Stimulated activated CD4-positive, alpha-beta T cell treated with anti-CD3 and anti-CD28 coated beads, Interleukin-2, amount 100 ng/mL, for 24 hours (primary cell): ENCODE data around the gene ZFP36L1.
A peak's percentile ranks its signal among the peaks of the same experiment; 100 is the strongest.

Experiments used
- DNase-seq, 2 donors: peaks; one replicate each; pipeline ENCODE4 v3.0.0-alpha.2; 2020

Gene ZFP36L1

GRCh38 chr14:68816183-68816942 is 23.5 kb upstream of the ZFP36L1 start:
- DNase-seq, result peak; percentile 92 to 93

- no peak for DNase-seq
These were observed 22.7 kb upstream of the ZFP36L1 start for GRCh38 chr14:68815298-68816182.

DNA sequence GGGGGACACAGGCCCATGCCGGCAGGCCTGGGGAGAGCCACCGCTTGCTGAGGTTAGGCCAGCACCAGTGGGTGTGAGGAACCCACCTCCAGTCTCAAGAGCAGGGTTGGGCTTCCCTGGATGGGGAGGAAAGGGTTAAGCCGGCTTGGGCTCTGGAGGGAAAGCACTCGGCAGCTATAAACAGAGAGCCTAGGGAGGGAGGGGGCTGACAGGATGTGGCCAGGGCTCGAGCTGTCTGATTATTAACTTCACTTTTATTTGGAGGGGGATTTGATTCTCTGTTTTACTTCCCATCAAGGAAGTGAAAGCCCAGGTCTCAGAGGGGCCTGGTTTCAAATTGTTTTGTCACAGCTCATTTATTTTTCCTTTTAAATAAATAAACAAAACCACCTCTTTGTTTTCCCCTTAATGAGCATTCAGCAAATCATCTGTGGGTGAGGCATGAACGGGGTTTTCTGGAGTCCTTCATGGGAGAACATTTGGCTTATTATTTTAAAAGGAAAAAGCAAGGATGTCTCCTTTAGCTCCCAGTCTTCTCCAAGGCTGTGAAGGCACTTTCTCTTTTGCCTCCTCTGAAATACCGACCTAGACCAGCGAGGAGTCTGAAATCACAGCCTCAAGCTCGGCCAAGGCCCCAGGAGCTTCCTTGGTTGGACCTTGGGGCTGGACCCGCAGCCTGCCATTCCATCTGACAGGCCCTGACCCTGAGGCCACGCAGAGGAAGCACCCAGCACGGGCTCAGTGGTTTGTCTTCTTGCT is 21.9 kb upstream of the ZFP36L1 start:
- peak; percentile 57 to 62 for DNase-seq

DNA sequence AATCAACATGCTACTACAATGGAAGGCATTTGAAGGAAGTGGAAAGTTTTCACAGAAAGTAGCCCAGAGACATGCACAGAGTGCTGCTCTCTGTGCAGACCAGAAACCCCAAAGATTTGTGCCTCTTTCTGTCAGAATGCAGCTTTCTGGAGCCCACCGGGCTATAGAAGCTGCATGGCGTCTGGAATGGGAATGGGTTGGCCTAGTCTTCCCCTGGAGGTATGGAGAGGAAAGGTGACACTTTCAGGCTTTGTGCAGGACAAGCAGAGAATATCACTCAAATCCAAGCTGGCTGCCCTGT is 21.3 kb upstream of the ZFP36L1 start:
- no peak for DNase-seq

GRCh38 chr14:68813318-68813838 is 20.5 kb upstream of the ZFP36L1 start:
- no peak for DNase-seq

GRCh38 chr14:68811171-68811570 is 18.3 kb upstream of the ZFP36L1 start:
- DNase-seq, result no peak

DNA sequence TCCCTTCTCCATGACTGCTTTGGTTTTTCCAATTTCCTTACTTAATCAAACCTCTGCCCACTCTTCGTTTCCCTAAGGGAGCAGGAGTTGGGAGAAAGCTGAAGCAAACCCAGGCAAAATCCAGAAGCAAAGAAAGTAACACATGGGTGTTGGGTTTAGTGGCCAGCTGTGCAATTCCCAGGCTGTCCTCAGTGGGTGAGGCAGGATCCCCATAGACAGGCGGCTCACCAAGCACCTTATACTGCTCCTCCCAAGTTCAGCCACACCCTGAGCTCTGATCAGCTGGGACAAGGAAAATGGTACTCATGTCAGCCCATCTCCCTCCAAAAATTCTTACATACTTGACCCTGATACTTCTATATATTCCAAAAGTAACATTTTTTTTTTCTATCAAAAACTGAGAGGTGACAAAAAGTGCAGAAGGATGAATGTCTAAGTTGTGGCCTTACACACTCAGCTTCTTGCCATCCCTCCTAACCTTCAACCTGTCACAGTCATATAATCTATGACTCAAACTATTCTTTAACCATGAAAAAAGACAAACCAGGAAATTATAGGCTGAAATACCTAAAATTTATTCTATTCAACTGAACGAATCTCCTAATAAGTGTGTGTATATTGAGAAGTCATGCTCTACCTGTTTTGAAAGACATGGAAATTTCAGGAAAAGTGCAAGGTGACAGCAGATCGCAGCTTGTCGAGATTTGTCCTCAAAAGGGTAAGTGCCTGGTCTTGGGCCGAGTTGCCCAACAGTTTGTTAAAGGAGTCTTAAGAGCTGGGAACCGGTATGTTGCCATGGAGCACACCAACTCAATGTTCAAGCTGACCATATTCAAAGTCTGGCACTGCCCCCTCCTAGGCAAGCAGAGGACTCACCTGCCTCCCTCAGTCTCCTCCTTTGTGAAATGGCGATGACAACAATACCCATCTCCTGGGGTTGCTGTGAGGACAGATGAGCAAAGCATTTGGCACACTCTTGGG is 17.6 kb upstream of the ZFP36L1 start:
- no peak for DNase-seq

- DNase-seq, result no peak
These were observed 16.7 kb upstream of the ZFP36L1 start for GRCh38 chr14:68809524-68809923.

- no peak for DNase-seq
These were observed 16.0 kb upstream of the ZFP36L1 start for GRCh38 chr14:68808696-68809480.

GRCh38 chr14:68807987-68808386 is 15.1 kb upstream of the ZFP36L1 start:
- no peak for DNase-seq

GRCh38 chr14:68807148-68807600 is 14.3 kb upstream of the ZFP36L1 start:
- no peak for DNase-seq

DNA sequence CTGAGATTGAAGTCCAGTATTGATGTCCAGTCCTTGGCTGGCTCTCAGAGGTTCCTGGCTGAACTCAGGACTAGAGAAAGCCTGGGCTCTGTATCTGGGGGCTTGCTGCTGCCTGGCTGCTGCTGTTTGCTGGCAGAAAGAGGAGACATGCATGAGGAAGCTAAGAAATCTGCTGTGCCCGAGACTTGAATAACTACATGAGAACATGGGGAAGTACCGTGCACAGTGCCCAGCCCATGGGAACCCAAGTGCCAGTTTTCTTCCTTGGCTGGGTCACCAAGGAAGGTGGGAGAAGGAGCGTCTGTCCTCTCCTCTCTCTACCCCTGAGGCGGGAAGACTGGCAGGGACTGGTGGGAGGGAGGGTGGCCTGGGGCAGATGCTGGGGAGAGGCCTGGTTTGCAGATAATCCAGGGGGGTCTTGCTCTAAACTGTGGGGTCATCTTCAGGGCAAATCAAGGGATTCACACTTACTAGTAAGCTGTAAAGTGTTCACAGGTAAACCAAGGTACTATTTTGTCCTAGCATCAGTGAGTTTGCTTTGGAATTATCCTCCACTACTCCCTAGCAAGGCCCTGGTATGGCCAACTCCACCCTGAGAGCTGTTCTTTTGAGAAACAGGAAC is 13.8 kb upstream of the ZFP36L1 start:
- no peak for DNase-seq

- no peak for DNase-seq
These were observed 12.5 kb upstream of the ZFP36L1 start for GRCh38 chr14:68805414-68805813.

DNA sequence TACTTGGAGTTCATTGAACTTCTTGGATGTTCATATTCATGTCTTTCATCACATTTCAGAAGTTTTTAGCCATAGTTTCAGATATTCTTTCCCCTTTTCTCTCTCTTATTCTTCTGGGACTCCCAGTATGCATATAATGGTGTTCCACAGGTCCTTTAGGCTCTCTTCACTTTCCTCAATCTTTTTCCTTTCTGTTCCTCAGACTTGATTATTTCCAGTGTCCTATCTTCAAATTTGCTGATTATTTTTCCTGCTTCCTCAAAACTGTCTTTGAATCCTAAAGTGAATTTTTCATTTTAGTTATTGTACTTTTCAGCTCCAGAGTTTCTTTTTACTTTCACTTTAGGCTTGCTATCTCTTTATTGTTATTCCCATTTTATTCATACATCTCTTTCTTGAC is 8.8 kb upstream of the ZFP36L1 start:
- no peak for DNase-seq

- no peak for DNase-seq
These were observed 8.1 kb upstream of the ZFP36L1 start for GRCh38 chr14:68800953-68801352.

- DNase-seq, result no peak
These were observed 7.5 kb upstream of the ZFP36L1 start for GRCh38 chr14:68800390-68800789.

DNA sequence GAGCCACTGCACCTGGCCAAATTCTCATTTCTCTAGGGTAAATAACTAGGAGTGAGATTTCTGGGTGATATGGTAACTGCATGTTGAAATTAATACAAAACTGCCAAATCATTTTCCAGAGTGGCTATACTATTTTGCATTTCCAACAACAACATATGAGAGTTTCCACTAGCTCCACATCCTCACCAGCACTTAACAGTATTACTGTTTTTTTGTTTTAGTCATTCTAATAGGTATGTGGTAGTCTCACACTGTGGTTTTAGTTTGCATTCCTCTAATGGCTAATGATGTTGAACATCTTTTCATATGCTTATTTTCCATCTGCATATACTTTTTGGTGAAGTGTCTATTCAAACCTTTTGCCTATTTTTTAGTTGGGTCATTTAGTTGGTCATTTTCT is 5.8 kb upstream of the ZFP36L1 start:
- no peak for DNase-seq

DNA sequence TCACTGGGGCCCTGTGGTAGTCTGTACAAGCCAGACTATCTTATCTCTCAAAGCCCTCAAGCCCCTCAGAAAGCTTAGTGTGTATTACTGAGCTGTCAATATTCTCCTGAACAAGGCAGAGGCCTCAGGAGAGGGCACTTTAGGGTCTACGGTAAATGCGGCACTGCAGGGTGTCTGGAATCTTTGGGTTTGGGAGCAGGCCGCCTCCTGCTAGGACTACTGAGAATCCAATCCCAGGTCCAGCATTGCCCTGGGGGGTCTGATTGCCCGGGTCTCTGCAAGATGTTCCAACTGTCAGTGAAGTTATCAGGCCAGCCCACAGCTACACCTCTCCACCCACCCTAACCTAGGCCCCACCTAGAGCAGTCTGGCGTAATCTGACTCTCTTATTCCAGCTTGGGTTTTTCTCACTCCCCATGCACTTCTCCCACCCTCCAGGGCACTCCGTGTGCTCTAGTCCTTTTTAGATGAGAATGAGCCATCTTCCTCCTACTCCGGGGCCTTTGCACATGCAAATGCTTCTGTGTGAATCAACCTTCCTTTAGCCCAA is 4.3 kb upstream of the ZFP36L1 start:
- DNase-seq, result peak in 1 of 2 donors; percentile 26

- DNase-seq, result peak in 1 of 2 donors; percentile 17
These were observed 3.7 kb upstream of the ZFP36L1 start for GRCh38 chr14:68796418-68797101.
